ENCODE data around the gene NPVF. TPM values are rescaled to one million over a fixed set of nuclear protein-coding genes. Genes with fewer than 3 reads are reported as not detected.
A peak's percentile ranks its signal among the peaks of the same experiment; 100 is the strongest.

NPVF gene
- total and polyA plus RNA-seq, 5 donors from 2014 or later = not detected

DNA sequence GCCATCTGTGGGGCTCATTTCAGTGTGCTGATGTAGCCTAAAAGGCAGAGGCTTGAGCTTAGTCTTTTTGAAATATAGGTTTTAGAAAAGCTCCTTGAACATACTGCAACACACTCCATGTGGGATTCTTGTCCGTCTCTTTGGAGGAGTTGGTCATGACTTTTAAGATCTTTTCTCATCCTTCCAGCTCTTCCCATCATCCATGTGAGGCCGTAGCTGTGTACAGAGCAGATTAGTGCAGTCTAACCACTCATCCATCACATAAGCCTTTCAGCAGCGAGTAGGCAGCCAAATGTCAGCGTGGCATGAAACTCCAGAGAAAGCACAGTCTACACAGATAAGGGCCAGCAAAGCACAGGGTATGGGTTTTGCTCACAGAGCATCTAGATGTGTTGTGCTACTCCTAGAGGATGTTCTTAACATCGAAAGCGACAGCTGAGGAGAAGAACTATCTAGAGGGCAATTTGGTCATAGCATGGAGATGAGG, 28.1 kb upstream of the NPVF start:
- peaks cover 7 to 21% (median 17%) of the 10 kb centered on the region in 4 donors for H3K4me1 Mint-ChIP-seq
- Histone ChIP-seq H3K9me3 (ENCODE audit: control insufficient read depth in 2 of 2, low read length in 2 of 2) (no peaks in the 10 kb centered on the region), H3K36me3 (ENCODE audit: control insufficient read depth, insufficient read depth, low read length) (no peaks in the 10 kb centered on the region), H3K4me3 (ENCODE audit: low read depth, low read length) (no peak overlapping the region), H3K27ac (ENCODE audit: insufficient read depth, low read length, poor library complexity, severe bottlenecking) (no peak overlapping the region), H3K4me1 (ENCODE audit: control insufficient read depth, insufficient read depth, low read length, poor library complexity, severe bottlenecking) (peaks cover 8% of the 10 kb centered on the region), H3K27me3 (ENCODE audit: control insufficient read depth, insufficient read depth, low read length) (no peaks in the 10 kb centered on the region)
- DNase-seq (no peak), ATAC-seq (ENCODE audit: low read depth in 2 of 2) (no peak)
- H3K36me3 Mint-ChIP-seq = no peaks in the 10 kb centered on the region
- H3K4me3 Mint-ChIP-seq = no peak overlapping the region
- peaks cover 0 to 2% (median 0%) of the 10 kb centered on the region in 7 donors for H3K9me3 Mint-ChIP-seq
- no peaks in the 10 kb centered on the region for H3K27me3 Mint-ChIP-seq
- H3K27ac Mint-ChIP-seq = no peak overlapping the region

DNA sequence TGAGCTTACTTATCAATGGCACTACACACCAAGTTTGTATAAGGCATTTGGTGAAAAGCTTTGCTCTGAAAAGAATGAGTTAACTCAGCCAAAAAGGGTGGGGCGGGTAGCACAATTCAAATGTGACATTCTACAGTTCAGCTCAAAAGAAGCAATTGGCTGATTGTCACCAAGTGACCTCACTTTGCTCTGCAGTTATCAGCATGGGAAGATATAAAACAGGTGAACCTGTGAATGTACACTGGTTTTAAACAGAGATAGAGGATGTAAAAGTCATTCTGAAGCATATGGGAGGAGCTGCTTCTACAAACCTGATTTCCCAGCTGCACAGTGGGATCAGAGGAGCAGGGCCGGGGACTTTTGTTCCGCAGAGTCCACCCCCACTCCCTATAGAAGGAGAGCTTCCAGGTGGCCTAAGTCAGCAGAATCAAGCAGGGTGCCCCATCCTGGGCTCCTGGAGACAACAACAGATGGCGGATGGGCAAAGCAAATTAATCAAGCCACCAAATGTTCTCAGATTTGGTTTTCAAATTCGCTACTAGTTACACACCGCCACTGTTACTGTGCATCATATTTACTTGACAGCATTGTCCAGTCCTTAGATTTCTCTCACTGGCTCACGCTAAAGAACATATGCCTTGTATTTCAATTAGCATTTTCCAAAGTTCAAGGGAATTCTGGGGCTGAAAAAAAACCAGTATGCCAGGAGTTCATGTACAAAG, 27.5 kb upstream of the NPVF start:
- Mint-ChIP-seq H3K27ac (no peak overlapping the region), H3K36me3 (no peaks in the 10 kb centered on the region), H3K4me1 (peaks cover under 1 to 15% (median 11%) of the 10 kb centered on the region in 4 donors), H3K4me3 (no peak overlapping the region), H3K9me3 (peaks cover 0 to 2% (median 0%) of the 10 kb centered on the region in 7 donors), H3K27me3 (no peaks in the 10 kb centered on the region)
- Histone ChIP-seq H3K27me3 (ENCODE audit: control insufficient read depth, insufficient read depth, low read length) (no peaks in the 10 kb centered on the region), H3K36me3 (ENCODE audit: control insufficient read depth, insufficient read depth, low read length) (no peaks in the 10 kb centered on the region), H3K4me1 (ENCODE audit: control insufficient read depth, insufficient read depth, low read length, poor library complexity, severe bottlenecking) (peaks cover 2% of the 10 kb centered on the region), H3K9me3 (ENCODE audit: control insufficient read depth in 2 of 2, low read length in 2 of 2) (no peaks in the 10 kb centered on the region), H3K4me3 (ENCODE audit: low read depth, low read length) (no peak overlapping the region), H3K27ac (ENCODE audit: insufficient read depth, low read length, poor library complexity, severe bottlenecking) (no peak overlapping the region)
- DNase-seq (no peak), ATAC-seq (ENCODE audit: low read depth in 2 of 2) (no peak)

DNA sequence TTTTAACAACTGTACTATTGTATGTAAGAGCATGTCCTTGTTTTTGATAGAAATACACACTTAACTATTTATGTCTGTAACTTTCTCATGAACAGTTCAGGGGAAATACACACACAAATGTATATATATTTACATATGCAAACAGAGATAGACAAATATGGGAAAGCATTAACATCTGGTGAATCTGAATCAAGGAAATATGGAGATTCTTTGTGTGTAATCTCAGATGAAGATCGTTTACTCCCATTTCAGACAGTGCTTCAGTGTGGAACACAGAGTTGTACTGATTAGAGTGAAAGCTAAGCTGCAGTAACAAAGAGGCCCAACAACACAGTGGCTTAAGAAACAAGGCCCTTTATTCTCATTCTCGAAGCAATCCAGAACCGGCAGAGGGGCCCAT, 26.3 kb upstream of the NPVF start:
- Histone ChIP-seq H3K9me3 (ENCODE audit: control insufficient read depth in 2 of 2, low read length in 2 of 2) (no peaks in the 10 kb centered on the region), H3K4me1 (ENCODE audit: control insufficient read depth, insufficient read depth, low read length, poor library complexity, severe bottlenecking) (no peaks in the 10 kb centered on the region), H3K36me3 (ENCODE audit: control insufficient read depth, insufficient read depth, low read length) (no peaks in the 10 kb centered on the region), H3K4me3 (ENCODE audit: low read depth, low read length) (no peak overlapping the region), H3K27ac (ENCODE audit: insufficient read depth, low read length, poor library complexity, severe bottlenecking) (no peak overlapping the region), H3K27me3 (ENCODE audit: control insufficient read depth, insufficient read depth, low read length) (no peaks in the 10 kb centered on the region)
- Mint-ChIP-seq H3K27me3 (peaks cover 5% of the 10 kb centered on the region), H3K4me1 (peaks cover 0 to 4% (median 2%) of the 10 kb centered on the region in 4 donors), H3K27ac (peak overlapping the region in 1 of 3 donors; percentile 59), H3K4me3 (no peak overlapping the region), H3K36me3 (no peaks in the 10 kb centered on the region), H3K9me3 (peaks cover 0 to 2% (median 0%) of the 10 kb centered on the region in 7 donors)
- ATAC-seq (ENCODE audit: low read depth in 2 of 2) = no peak
- DNase-seq = no peak

DNA sequence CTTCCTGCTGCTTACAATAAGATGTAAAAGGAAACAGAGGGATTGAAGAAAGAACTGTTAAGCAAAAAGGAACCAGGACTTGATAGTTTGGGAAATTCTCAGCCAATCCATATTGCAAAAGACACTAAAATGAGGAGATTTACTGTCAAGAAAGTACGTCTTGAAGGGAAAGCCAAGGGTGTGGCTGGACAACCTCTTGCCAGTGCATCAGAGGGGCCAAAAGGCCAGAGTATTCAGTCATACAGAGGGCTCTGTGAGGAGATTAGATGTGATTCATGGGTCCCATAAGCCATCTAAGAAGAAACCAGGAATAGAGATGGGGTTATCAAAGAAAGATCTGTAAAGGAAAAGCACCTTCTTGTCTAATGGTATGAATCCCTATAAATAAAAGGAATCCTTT, 25.4 kb upstream of the NPVF start:
- H3K27me3 ChIP-seq (ENCODE audit: control insufficient read depth, insufficient read depth, low read length) = no peaks in the 10 kb centered on the region
- no peaks in the 10 kb centered on the region for H3K4me1 ChIP-seq (ENCODE audit: control insufficient read depth, insufficient read depth, low read length, poor library complexity, severe bottlenecking)
- no peaks in the 10 kb centered on the region for H3K36me3 ChIP-seq (ENCODE audit: control insufficient read depth, insufficient read depth, low read length)
- DNase-seq (no peak), ATAC-seq (ENCODE audit: low read depth in 2 of 2) (no peak)
- Mint-ChIP-seq H3K36me3 (no peaks in the 10 kb centered on the region), H3K4me1 (no peaks in the 10 kb centered on the region), H3K27ac (no peak overlapping the region), H3K4me3 (no peak overlapping the region), H3K9me3 (peaks cover 0 to 2% (median 0%) of the 10 kb centered on the region in 7 donors), H3K27me3 (peaks cover 5% of the 10 kb centered on the region)
- H3K4me3 ChIP-seq (ENCODE audit: low read depth, low read length) = no peak overlapping the region
- H3K27ac ChIP-seq (ENCODE audit: insufficient read depth, low read length, poor library complexity, severe bottlenecking) = no peak overlapping the region
- H3K9me3 ChIP-seq (ENCODE audit: control insufficient read depth in 2 of 2, low read length in 2 of 2) = no peaks in the 10 kb centered on the region

DNA sequence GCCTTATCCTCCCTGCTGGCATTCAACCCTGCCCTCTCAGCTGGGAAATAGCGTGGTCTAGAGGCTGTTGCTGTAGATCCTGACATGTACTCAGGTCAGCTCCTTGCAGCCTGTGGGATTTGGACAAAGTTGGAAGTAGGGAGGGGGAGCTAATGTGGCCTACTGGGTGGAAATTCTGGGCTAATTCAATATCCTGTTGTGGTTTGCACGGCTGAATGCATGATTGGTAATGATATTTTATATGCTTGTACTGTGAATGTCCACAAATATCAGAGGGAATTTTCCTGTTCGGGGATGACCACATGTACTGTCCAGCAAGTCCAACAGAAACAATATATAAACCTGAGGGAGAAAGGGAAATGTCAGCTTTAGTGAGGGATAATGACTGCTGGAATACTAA, 22.1 kb upstream of the NPVF start:
- Mint-ChIP-seq H3K36me3 (no peaks in the 10 kb centered on the region), H3K27me3 (peaks cover 10% of the 10 kb centered on the region), H3K9me3 (peaks cover 0 to 2% (median 0%) of the 10 kb centered on the region in 7 donors), H3K27ac (no peak overlapping the region), H3K4me1 (no peaks in the 10 kb centered on the region), H3K4me3 (no peak overlapping the region)
- H3K4me3 ChIP-seq (ENCODE audit: low read depth, low read length) = no peak overlapping the region
- H3K9me3 ChIP-seq (ENCODE audit: control insufficient read depth in 2 of 2, low read length in 2 of 2) = no peaks in the 10 kb centered on the region
- no peak for ATAC-seq (ENCODE audit: low read depth in 2 of 2)
- no peak for DNase-seq
- H3K27me3 ChIP-seq (ENCODE audit: control insufficient read depth, insufficient read depth, low read length) = no peaks in the 10 kb centered on the region
- H3K36me3 ChIP-seq (ENCODE audit: control insufficient read depth, insufficient read depth, low read length) = no peaks in the 10 kb centered on the region
- no peaks in the 10 kb centered on the region for H3K4me1 ChIP-seq (ENCODE audit: control insufficient read depth, insufficient read depth, low read length, poor library complexity, severe bottlenecking)
- no peak overlapping the region for H3K27ac ChIP-seq (ENCODE audit: insufficient read depth, low read length, poor library complexity, severe bottlenecking)

DNA sequence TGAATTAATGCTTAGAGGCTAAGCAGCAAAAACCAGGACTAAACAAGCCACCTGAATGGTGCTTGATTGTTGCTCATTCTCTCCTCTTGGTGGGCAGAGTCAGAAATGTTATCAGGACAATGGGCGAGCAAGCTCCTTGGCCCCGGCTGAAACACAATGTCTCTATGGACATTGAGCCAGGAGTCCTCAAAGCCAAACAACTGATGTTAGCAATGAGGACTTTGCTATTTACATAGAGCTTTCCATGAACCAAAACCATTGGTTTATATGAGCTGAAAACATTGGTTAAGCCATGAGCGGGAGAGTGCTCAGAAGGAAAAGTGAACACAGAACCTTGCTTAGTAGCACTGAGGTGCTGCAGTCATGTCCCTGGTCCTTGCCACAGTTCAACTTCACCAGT, 21.5 kb upstream of the NPVF start:
- Mint-ChIP-seq H3K27ac (no peak overlapping the region), H3K36me3 (no peaks in the 10 kb centered on the region), H3K4me1 (no peaks in the 10 kb centered on the region), H3K27me3 (peaks cover 13% of the 10 kb centered on the region), H3K4me3 (no peak overlapping the region), H3K9me3 (peaks cover 0 to 2% (median 0%) of the 10 kb centered on the region in 7 donors)
- ATAC-seq (ENCODE audit: low read depth in 2 of 2) (no peak), DNase-seq (no peak)
- Histone ChIP-seq H3K36me3 (ENCODE audit: control insufficient read depth, insufficient read depth, low read length) (no peaks in the 10 kb centered on the region), H3K27me3 (ENCODE audit: control insufficient read depth, insufficient read depth, low read length) (no peaks in the 10 kb centered on the region), H3K9me3 (ENCODE audit: control insufficient read depth in 2 of 2, low read length in 2 of 2) (no peaks in the 10 kb centered on the region), H3K4me3 (ENCODE audit: low read depth, low read length) (no peak overlapping the region), H3K4me1 (ENCODE audit: control insufficient read depth, insufficient read depth, low read length, poor library complexity, severe bottlenecking) (no peaks in the 10 kb centered on the region), H3K27ac (ENCODE audit: insufficient read depth, low read length, poor library complexity, severe bottlenecking) (no peak overlapping the region)

DNA sequence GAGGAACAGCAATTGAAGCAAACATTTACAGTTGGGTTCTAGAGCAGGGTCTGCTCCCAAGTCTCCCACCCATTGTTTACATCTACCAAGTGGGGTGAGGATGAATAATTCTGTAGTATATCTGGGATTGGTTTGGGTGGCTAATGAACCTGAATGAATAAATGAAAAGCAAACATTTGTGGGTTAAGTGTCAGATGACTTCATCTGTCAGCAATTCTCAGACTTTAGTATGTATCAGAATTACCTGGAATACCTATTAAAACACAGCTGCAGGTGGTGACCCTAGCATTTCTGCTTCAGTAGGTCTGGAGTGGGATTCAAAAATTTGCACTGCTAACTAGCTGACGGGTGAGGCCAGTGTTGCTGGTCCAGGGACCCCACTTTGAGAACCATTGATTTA, 18.0 kb upstream of the NPVF start:
- ATAC-seq (ENCODE audit: low read depth in 2 of 2) (no peak), DNase-seq (no peak)
- Histone ChIP-seq H3K36me3 (ENCODE audit: control insufficient read depth, insufficient read depth, low read length) (no peaks in the 10 kb centered on the region), H3K27me3 (ENCODE audit: control insufficient read depth, insufficient read depth, low read length) (peaks cover 2% of the 10 kb centered on the region), H3K4me3 (ENCODE audit: low read depth, low read length) (no peak overlapping the region), H3K4me1 (ENCODE audit: control insufficient read depth, insufficient read depth, low read length, poor library complexity, severe bottlenecking) (no peaks in the 10 kb centered on the region), H3K9me3 (ENCODE audit: control insufficient read depth in 2 of 2, low read length in 2 of 2) (no peaks in the 10 kb centered on the region), H3K27ac (ENCODE audit: insufficient read depth, low read length, poor library complexity, severe bottlenecking) (no peak overlapping the region)
- no peaks in the 10 kb centered on the region for H3K4me1 Mint-ChIP-seq
- no peak overlapping the region for H3K27ac Mint-ChIP-seq
- no peak overlapping the region for H3K4me3 Mint-ChIP-seq
- peaks cover 24% of the 10 kb centered on the region for H3K27me3 Mint-ChIP-seq
- peaks cover 0 to 5% (median 0%) of the 10 kb centered on the region in 7 donors for H3K9me3 Mint-ChIP-seq
- H3K36me3 Mint-ChIP-seq = no peaks in the 10 kb centered on the region

All from CD4-positive, CD25-positive, alpha-beta regulatory T cell (primary cell).